Hair follicle dermal papilla cell (primary cell): ENCODE results near the gene ANKRD2. TPM values are rescaled to one million over a fixed set of nuclear protein-coding genes. Genes with fewer than 3 reads are reported as not detected.

Source experiments
- total RNA-seq: library from RNA; depleted of rRNA; stranded (reverse); fragments of >200 nt; gene quantifications from 2 replicates; pipeline ENCODE4 v1.2.3, GENCODE V29; 2012

Gene ANKRD2
- 0.24 and 0.32 TPM in 2 replicates for total RNA-seq

GRCh38 chr10:97572214-97572989, at the start of gene ANKRD2:
Gene ANKRD2, plus strand, starts transcription at chr10:97572779. Its CDS starts 10 bp downstream, at chr10:97572789.

DNA sequence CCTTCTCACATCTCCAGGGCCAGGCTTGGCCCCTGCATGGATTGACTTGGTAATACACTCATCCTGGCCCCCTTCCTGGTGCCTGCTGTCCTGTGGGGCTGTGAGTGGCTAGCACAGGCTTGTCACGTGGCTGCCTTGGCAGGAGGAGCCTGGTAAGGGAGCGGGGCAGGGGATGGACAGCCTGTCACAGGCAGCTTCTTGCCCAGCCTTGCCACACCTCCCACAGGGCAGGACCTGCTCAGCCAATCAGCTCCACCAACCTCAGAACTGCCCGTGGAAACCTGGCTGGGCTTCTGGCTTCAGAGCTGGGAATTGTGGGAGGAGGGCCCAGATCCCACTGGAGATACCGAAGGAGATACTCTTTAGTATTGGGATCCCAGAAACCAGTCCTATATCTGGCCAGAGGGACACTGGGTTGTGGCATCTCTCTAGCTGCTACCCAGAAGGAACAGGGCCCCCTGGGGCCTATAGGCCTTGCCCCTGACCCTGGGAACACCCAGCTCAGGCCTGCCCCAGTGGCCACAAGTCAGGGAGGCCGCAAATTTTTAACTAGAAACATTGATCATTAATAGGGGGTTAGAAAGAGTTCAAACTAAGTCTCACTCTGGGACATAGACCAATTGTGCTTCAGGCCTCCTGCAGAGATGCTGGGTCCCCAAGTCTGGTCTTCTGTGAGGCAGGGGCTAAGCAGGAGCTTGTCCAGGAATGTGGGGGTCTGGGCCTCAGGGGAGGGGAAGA, 11.7 kb downstream of the ANKRD2 start, which contains the start of gene HOGA1:
Gene HOGA1 (plus strand): TSS at position 330 of the 738 bp plus-strand sequence. CDS start 315 bp downstream, at position 645.

GRCh38 chr10:97589479-97589878, 16.9 kb downstream of the ANKRD2 start, which contains the start of gene C10orf62:
Gene C10orf62, plus strand, starts transcription at chr10:97589721. Its CDS starts 177 bp downstream, at chr10:97589898.

DNA sequence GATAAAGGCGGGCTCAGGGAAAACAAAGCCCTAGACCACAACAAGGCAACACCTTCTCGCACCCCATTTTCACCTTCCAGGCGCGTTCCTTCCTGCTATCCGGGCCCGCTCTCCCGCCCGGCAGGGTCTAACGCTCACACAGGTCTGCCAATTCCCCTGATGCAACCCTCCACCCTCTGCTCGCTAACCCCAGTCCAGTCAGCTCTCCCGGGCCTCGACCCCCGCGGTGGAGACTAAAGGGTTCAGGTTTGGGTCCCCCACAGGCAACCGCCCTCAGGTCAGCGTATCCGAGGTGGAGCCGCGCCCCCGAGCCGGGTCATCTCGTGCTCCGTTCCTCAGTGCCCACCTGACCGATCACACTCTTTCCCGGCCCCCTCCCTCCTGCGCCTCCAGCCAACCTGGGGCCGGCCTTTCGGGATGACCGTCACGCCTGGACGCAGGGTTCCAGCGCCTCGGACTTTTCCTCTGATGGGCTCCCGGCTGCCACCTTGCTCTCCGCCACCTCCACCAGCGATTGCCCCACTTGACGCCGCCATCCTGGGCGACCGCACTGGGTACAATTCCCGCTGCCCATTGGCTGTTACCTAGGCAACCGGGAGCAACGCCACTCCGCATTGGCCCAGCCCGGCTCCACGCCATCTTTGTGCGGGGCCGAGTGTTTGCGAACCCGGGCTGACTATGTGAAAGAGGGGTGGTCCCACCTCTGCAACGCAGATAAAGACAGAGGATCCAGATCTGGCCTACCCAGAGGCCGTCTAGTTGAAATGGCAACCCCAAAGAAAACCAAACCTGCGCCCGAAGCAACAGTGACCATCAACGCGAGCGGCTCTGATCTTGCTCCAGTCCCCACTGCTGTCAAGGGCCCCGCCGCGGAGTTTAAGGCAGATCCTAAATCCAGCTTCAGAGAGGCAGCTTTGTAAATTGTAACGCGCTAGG, 60.6 kb downstream of the ANKRD2 start, which contains the start of gene MORN4:
Gene MORN4 (minus strand): TSS at position 552 of the 936 bp plus-strand sequence. CDS start 13,847 bp downstream, outside the sequence.

Other genes starting within 250 kb of the ANKRD2 start
- 8.5 and 10.9 TPM in 2 replicates for gene FRAT2, start 238.1 kb upstream of the ANKRD2 start, total RNA-seq
- gene RRP12, start 171.4 kb upstream of the ANKRD2 start, total RNA-seq = 20.4 and 27.7 TPM in 2 replicates
- 478 and 494 TPM in 2 replicates for gene PGAM1, start 146.6 kb upstream of the ANKRD2 start, total RNA-seq
- gene EXOSC1, start 126.8 kb upstream of the ANKRD2 start, total RNA-seq = 25.5 and 29.9 TPM in 2 replicates
- gene ZDHHC16, start 126.6 kb upstream of the ANKRD2 start, total RNA-seq = 58.9 and 63.1 TPM in 2 replicates
- gene MMS19, start 74.4 kb upstream of the ANKRD2 start, total RNA-seq = 94.9 and 97.0 TPM in 2 replicates
- 28.2 and 34.6 TPM in 2 replicates for gene UBTD1, start 73.9 kb upstream of the ANKRD2 start, total RNA-seq
- gene HOGA1, start 11.6 kb downstream of the ANKRD2 start, total RNA-seq = 1.5 and 1.6 TPM in 2 replicates
- gene C10orf62, start 16.9 kb downstream of the ANKRD2 start, total RNA-seq = 0.49 TPM in 1 of 2 replicates, not detected in the other
- 5.0 and 5.8 TPM in 2 replicates for gene MORN4, start 60.7 kb downstream of the ANKRD2 start, total RNA-seq
- 29.7 and 37.8 TPM in 2 replicates for gene PI4K2A, start 67.9 kb downstream of the ANKRD2 start, total RNA-seq
- gene AVPI1, start 114.5 kb downstream of the ANKRD2 start, total RNA-seq = 23.5 and 32.1 TPM in 2 replicates
- 63.3 and 68.2 TPM in 2 replicates for gene MARVELD1, start 141.0 kb downstream of the ANKRD2 start, total RNA-seq
- gene ZFYVE27, start 164.3 kb downstream of the ANKRD2 start, total RNA-seq = 19.8 and 20.6 TPM in 2 replicates
- not detected in 2 replicates for gene SFRP5, start 199.2 kb downstream of the ANKRD2 start, total RNA-seq